Activated T-cell treated with anti-CD3 and anti-CD28 coated beads for 4 hours (primary cell): ENCODE measurements around the gene GUCY2D.
"Not testable (repeated sequence)": the region's sequence is repeated elsewhere in the genome, so short reads cannot be mapped to it uniquely, and the experiment has no call there.

Source experiments
- DNase-seq: peaks from one replicate; pipeline ENCODE4 v3.0.0-alpha.2; 2020

The GUCY2D gene

GRCh38 chr17:8001976-8002720 lies at the start of gene GUCY2D:
GUCY2D (plus strand) TSS chr17:8002615; CDS start chr17:8003048, 433 bp downstream.
- DNase-seq: no peak

GRCh38 chr17:7953266-7953665 lies 49.1 kb upstream of the GUCY2D start:
- not testable (repeated sequence) for DNase-seq

- no peak for DNase-seq
Observed at GRCh38 chr17:7955414-7956227, 46.8 kb upstream of the GUCY2D start.

- DNase-seq: no peak
Observed at GRCh38 chr17:7956228-7956965, 46.0 kb upstream of the GUCY2D start.

GRCh38 chr17:7959503-7960253 lies 42.7 kb upstream of the GUCY2D start:
- DNase-seq: no peak

- no peak for DNase-seq
Observed at GRCh38 chr17:7961421-7961820, 41.0 kb upstream of the GUCY2D start.

GRCh38 chr17:7967751-7968150 lies 34.7 kb upstream of the GUCY2D start:
- DNase-seq: no peak

- DNase-seq: no peak
Observed at GRCh38 chr17:7969433-7969832, 33.0 kb upstream of the GUCY2D start.

- DNase-seq: no peak
Observed at GRCh38 chr17:7971651-7972050, 30.8 kb upstream of the GUCY2D start.

GRCh38 chr17:7972131-7972785 lies 30.2 kb upstream of the GUCY2D start:
- DNase-seq: no peak

- no peak for DNase-seq
Observed at GRCh38 chr17:7974638-7975131, 27.7 kb upstream of the GUCY2D start.

GRCh38 chr17:7977039-7977438 lies 25.4 kb upstream of the GUCY2D start:
- no peak for DNase-seq

GRCh38 chr17:7977805-7978204 lies 24.6 kb upstream of the GUCY2D start:
- DNase-seq: no peak

- no peak for DNase-seq
Observed at GRCh38 chr17:7982173-7982572, 20.2 kb upstream of the GUCY2D start.

- no peak for DNase-seq
Observed at GRCh38 chr17:7982666-7983065, 19.7 kb upstream of the GUCY2D start.

GRCh38 chr17:7984904-7985303 lies 17.5 kb upstream of the GUCY2D start:
- no peak for DNase-seq

GRCh38 chr17:7987112-7987893 lies 15.1 kb upstream of the GUCY2D start:
- DNase-seq: no peak

- DNase-seq: peak; percentile 55
Observed at GRCh38 chr17:7988750-7989178, 13.7 kb upstream of the GUCY2D start.

GRCh38 chr17:7989781-7990655 lies 12.4 kb upstream of the GUCY2D start:
- peak; percentile 97 for DNase-seq

- DNase-seq: no peak
Observed at GRCh38 chr17:7992516-7992915, 9.9 kb upstream of the GUCY2D start.
